IMR-90 (cell line): ENCODE measurements around the gene FANCM. TPM values are rescaled to one million over a fixed set of nuclear protein-coding genes. Genes with fewer than 3 reads are reported as not detected.

ENCODE experiments used
- ATAC-seq: fragments of 200-7000 bp; cut with Tn5 transposase; 2 replicates; pipeline ENCODE4 v1.9.1; 2020; ENCODE audit warnings: low read depth, mild to moderate bottlenecking, moderate library complexity
- BruUV-seq: library from RNA; stranded (reverse); fragments of 400-500 nt; replicated peaks from 2 replicates; lab custom pipeline; 2021; lab: Mats Ljungman, UMichigan
- CTCF ChIA-PET: fragments of 300-600 bp; formaldehyde crosslinking; extraction: SDS; loops from one replicate; lab custom pipeline; 2021; ENCODE audit warnings: antibody characterized with exemption; lab: Yijun Ruan, JAX
- POLR2A ChIA-PET: fragments of 300-600 bp; sonication (Branson Sonifier 250); formaldehyde crosslinking; loops from one replicate; lab custom pipeline; 2022; ENCODE audit warnings: antibody characterized with exemption; ENCODE audit not compliant: unreplicated experiment; lab: Charles Lee
- DNase-seq: peaks from one replicate; pipeline ENCODE4 v3.0.0; 2013
- H2AFZ ChIP-seq: replicated peaks from 2 replicates; pipeline ENCODE3; 2013; ENCODE audit warnings: low read length, mild to moderate bottlenecking; ENCODE audit not compliant: poor library complexity
- H2AK5ac ChIP-seq: 2 replicates; pipeline ENCODE4 v1.6.1; 2013; ENCODE audit warnings: low read depth, low read length, inconsistent platforms
- H2AK9ac ChIP-seq: replicated peaks from 2 replicates; pipeline ENCODE3; 2013; ENCODE audit warnings: mild to moderate bottlenecking, low read depth, low read length, moderate library complexity; ENCODE audit not compliant: poor library complexity
- H2BK120ac ChIP-seq: 2 replicates; pipeline ENCODE4 v1.6.1; 2013; ENCODE audit warnings: low read depth, low read length, inconsistent platforms
- H2BK15ac ChIP-seq: 3 replicates; pipeline ENCODE4 v1.6.1; 2013; ENCODE audit warnings: low read depth, low read length, inconsistent platforms
- H2BK20ac ChIP-seq: 2 replicates; pipeline ENCODE4 v1.6.1; 2013; ENCODE audit warnings: low read depth, mild to moderate bottlenecking, inconsistent platforms, low read length, moderate library complexity
- H2BK5ac ChIP-seq: 2 replicates; pipeline ENCODE4 v1.6.1; 2013; ENCODE audit warnings: mild to moderate bottlenecking, low read depth, low read length, inconsistent platforms; ENCODE audit not compliant: poor library complexity, severe bottlenecking
- H3K14ac ChIP-seq: replicated peaks from 2 replicates; pipeline ENCODE4 v1.6.1; 2013; ENCODE audit warnings: low read depth, low read length, inconsistent platforms
- H3K18ac ChIP-seq: 2 replicates; pipeline ENCODE4 v1.6.1; 2013; ENCODE audit warnings: low read depth, low read length, control low read depth
- H3K23ac ChIP-seq: 2 replicates; pipeline ENCODE4 v1.6.1; 2013; ENCODE audit warnings: low read depth, low read length, inconsistent platforms
- H3K27ac ChIP-seq: 2 replicates; pipeline ENCODE4 v1.5.1; 2013; ENCODE audit warnings: mild to moderate bottlenecking, control low read depth, low read length; ENCODE audit not compliant: insufficient read depth
- H3K27me3 ChIP-seq: 2 replicates; pipeline ENCODE4 v1.6.1; 2013; ENCODE audit warnings: low read length; ENCODE audit not compliant: control insufficient read depth, insufficient read depth
- H3K36me3 ChIP-seq: 2 replicates; pipeline ENCODE4 v1.6.1; 2013; ENCODE audit warnings: low read length, mixed read lengths; ENCODE audit not compliant: control insufficient read depth, insufficient read depth
- H3K4ac ChIP-seq: 2 replicates; pipeline ENCODE4 v1.6.1; 2013; ENCODE audit warnings: low read depth, low read length, inconsistent platforms
- H3K4me1 ChIP-seq: 2 replicates; pipeline ENCODE4 v1.6.1; 2013; ENCODE audit warnings: low read length, mixed read lengths; ENCODE audit not compliant: control insufficient read depth, insufficient read depth
- H3K4me2 ChIP-seq: 2 replicates; pipeline ENCODE4 v1.6.1; 2013; ENCODE audit warnings: low read depth, mild to moderate bottlenecking, control low read depth, low read length, moderate library complexity
- H3K4me3 ChIP-seq: 2 replicates; pipeline ENCODE4 v1.5.1; 2013; ENCODE audit warnings: low read depth, mild to moderate bottlenecking, control low read depth, low read length, moderate library complexity; ENCODE audit not compliant: insufficient read depth
- H3K56ac ChIP-seq: 2 replicates; pipeline ENCODE4 v1.6.1; 2013; ENCODE audit warnings: low read length, inconsistent platforms; ENCODE audit not compliant: insufficient read depth; ENCODE audit errors: extremely low read depth
- H3K79me1 ChIP-seq, 2 experiments: 2 replicates each; pipeline ENCODE4 v1.6.1; 2013; ENCODE audit warnings: low read length in 2 of 2, inconsistent platforms in 1 of 2, low read depth in 1 of 2
- H3K9ac ChIP-seq: 2 replicates; pipeline ENCODE4 v1.6.1; 2013; ENCODE audit warnings: low read depth, low read length, control low read depth
- H3K9me1 ChIP-seq: 2 replicates; pipeline ENCODE4 v1.6.1; 2013; ENCODE audit warnings: low read length, inconsistent platforms; ENCODE audit not compliant: insufficient read depth
- H3K9me3 ChIP-seq: 2 replicates; pipeline ENCODE4 v1.6.1; 2013; ENCODE audit warnings: low read length; ENCODE audit not compliant: control insufficient read depth, insufficient read depth
- H4K20me1 ChIP-seq: 2 replicates; pipeline ENCODE4 v1.6.1; 2013; ENCODE audit warnings: low read length, inconsistent platforms; ENCODE audit not compliant: insufficient read depth
- H4K5ac ChIP-seq: 2 replicates; pipeline ENCODE4 v1.6.1; 2013; ENCODE audit warnings: mild to moderate bottlenecking, low read depth, low read length, control low read depth
- H4K8ac ChIP-seq, 2 experiments: 2 replicates each; pipeline ENCODE4 v1.6.1; 2013; ENCODE audit warnings: low read depth in 2 of 2, low read length in 2 of 2, control low read depth in 1 of 2, inconsistent platforms in 1 of 2
- H4K91ac ChIP-seq: 2 replicates; pipeline ENCODE4 v1.6.1; 2013; ENCODE audit warnings: low read depth, low read length, inconsistent platforms; ENCODE audit not compliant: insufficient read depth
- MAZ ChIP-seq: IDR thresholded peaks from 2 replicates; pipeline ENCODE4 v1.6.1; 2012; ENCODE audit warnings: low read depth, mild to moderate bottlenecking, low read length, improper control_type of control experiment, moderate library complexity, borderline replicate concordance
- MXI1 ChIP-seq: IDR thresholded peaks from 2 replicates; pipeline ENCODE4 v1.6.1; 2012; ENCODE audit warnings: low read depth, mild to moderate bottlenecking, low read length, moderate library complexity, borderline replicate concordance
- NFE2L2 ChIP-seq: fragments of 150-350 bp; IDR thresholded peaks from 2 replicates; pipeline ENCODE4 v1.6.1; 2016; ENCODE audit warnings: low read depth, mild to moderate bottlenecking, low read length
- POLR2A ChIP-seq: IDR thresholded peaks from 2 replicates; pipeline ENCODE4 v1.6.1; 2012; ENCODE audit warnings: mild to moderate bottlenecking, low read depth, low read length
- RAD21 ChIP-seq: IDR thresholded peaks from 2 replicates; pipeline ENCODE4 v1.6.1; 2012; ENCODE audit warnings: low read length, improper control_type of control experiment
- RFX5 ChIP-seq: IDR thresholded peaks from 2 replicates; pipeline ENCODE4 v1.8.0; 2012; ENCODE audit warnings: low read depth, mild to moderate bottlenecking, low read length, moderate library complexity
- SMC3 ChIP-seq: fragments of 150-350 bp; IDR thresholded peaks from 2 replicates; pipeline ENCODE4 v1.6.1; 2016; ENCODE audit warnings: low read depth, mild to moderate bottlenecking, antibody characterized with exemption, low read length, moderate library complexity
- WGBS, 2 experiments: methylation state at CpG; one replicate each; pipeline versions ENCODE4 v1.1.5 to v1.1.7; 2013; ENCODE audit warnings: missing lambda C conversion rate in 2 of 2; ENCODE audit not compliant: insufficient read length in 1 of 2; ENCODE audit errors: extremely low coverage in 2 of 2; 5-methylcytosine and 5-hydroxymethylcytosine counted together
- dilution Hi-C: fragments of 300-500 bp; cut with HindIII; formaldehyde crosslinking; loops from one replicate; pipeline ENCODE4 v1.14.3; 2018; ENCODE audit warnings: low sequenced_read_pairs; ENCODE audit not compliant: unreplicated experiment
- in situ Hi-C: fragments of 300-500 bp; cut with MboI; formaldehyde crosslinking; loops from 3 replicates; pipeline ENCODE4 v1.14.3; 2019; ENCODE audit warnings: low sequenced_read_pairs, inconsistent platforms, mixed read lengths
- intact Hi-C: fragments of 100-400 bp; cut with micrococcal nuclease; formaldehyde crosslinking; loops from 2 replicates; pipeline ENCODE4 v1.10.0; 2022
- polyA plus RNA-seq, 3 experiments: library from polyadenylated mRNA; depleted of rRNA; stranded (reverse); fragments of >200 nt; gene quantifications; 2 replicates each; pipeline ENCODE4 v1.2.3, GENCODE V29; 2012; ENCODE audit warnings: low replicate concordance in 1 of 3
- total RNA-seq: library from RNA; depleted of rRNA; stranded (reverse); fragments of >200 nt; gene quantifications from 2 replicates; pipeline ENCODE4 v1.2.3, GENCODE V29; 2012

FANCM gene
- total and polyA plus RNA-seq, 2 of the 4 experiments (the other 2 are of a cell fraction): 1.7 to 7.0 TPM

- H3K27ac ChIP-seq: peak overlapping the region; percentile 6; the same call in 1 of the 2 replicates
These were observed 669 bp downstream of the FANCM start for GRCh38 chr14:45136399-45136798.

More at GRCh38 chr14:45136399-45136798, 669 bp downstream of the FANCM start:
- H3K9me1 ChIP-seq: no peaks in the 10 kb centered on the region
- no peaks in the 10 kb centered on the region for H4K20me1 ChIP-seq
- dilution Hi-C loops (no loop called here), in situ Hi-C loops (loop anchor here (10.0 kb wide), 1 partner anchor 172 kb away; the partner anchor contains the start of genes KLHL28 and TOGARAM1), intact Hi-C loops (loop anchor here (5.0 kb wide), 1 partner anchor 219 kb away; no protein-coding TSS in a partner anchor)
- BruUV-seq: no TSS peak
- no peak overlapping the region; the same call in 1 of the 2 replicates for H4K91ac ChIP-seq
- CTCF ChIA-PET: interaction anchor here (0.6 kb wide), 1 partner anchor 101 kb away, joined by 3 read pairs; no protein-coding TSS in a partner anchor
- no peak overlapping the region for H2BK20ac ChIP-seq
- no peak for TF ChIP-seq RAD21
- peak; percentile 59; the same call in 1 of the 2 replicates for TF ChIP-seq MXI1
- no peak for TF ChIP-seq RFX5
- TF ChIP-seq NFE2L2: no peak
- no peak for TF ChIP-seq POLR2A
- no peak for TF ChIP-seq MAZ
- TF ChIP-seq SMC3: no peak
- H4K8ac ChIP-seq: no peak overlapping the region
- H3K79me1 ChIP-seq: peaks cover 5 to 30% of the 10 kb centered on the region in 2 experiments; a peak in 3 of 4 replicates
- H2AK5ac ChIP-seq: no peak overlapping the region
- H2AFZ ChIP-seq: peak overlapping the region; percentile 92
- H2AK9ac ChIP-seq: peak overlapping the region; percentile 47
- peak; percentile 3 for DNase-seq
- no peak overlapping the region for H3K14ac ChIP-seq
- H3K9ac ChIP-seq: peak overlapping the region; percentile 38
- H3K18ac ChIP-seq: no peak overlapping the region
- H3K23ac ChIP-seq: 0 out of 2 replicates have a peak overlapping the region, but pooled peaks have one; percentile 12
- H2BK15ac ChIP-seq: no peak overlapping the region
- ATAC-seq: no peak
- no peaks in the 10 kb centered on the region for H3K36me3 ChIP-seq
- no peaks in the 10 kb centered on the region for H3K4me1 ChIP-seq
- H3K27me3 ChIP-seq: no peaks in the 10 kb centered on the region
- H2BK120ac ChIP-seq: no peak overlapping the region
- no peak overlapping the region for H3K56ac ChIP-seq
- POLR2A ChIA-PET: no interaction called here
- H2BK5ac ChIP-seq: no peak overlapping the region
- peak overlapping the region; percentile 92 for H3K4me2 ChIP-seq
- H3K4ac ChIP-seq: no peak overlapping the region
- H4K5ac ChIP-seq: no peak overlapping the region
- H3K9me3 ChIP-seq: no peaks in the 10 kb centered on the region
- 0% methylated on average over 1 of the region's 7 CpGs; no CpG with 5 or more reads in 1 of the 2 experiments for WGBS, 2 experiments
- peak overlapping the region; percentile 82 for H3K4me3 ChIP-seq
